GM19452 (cell line): Measurements from ENCODE around the gene SLFNL1.

Source experiments
- ATAC-seq: cut with Tn5 transposase; IDR thresholded peaks from one replicate; pipeline ENCODE4 v1.9.1; 2021; ENCODE audit not compliant: unreplicated experiment

Gene SLFNL1

GRCh38 chr1:41020654-41021053, 871 bp downstream of the SLFNL1 start:
- no peak for ATAC-seq

GRCh38 chr1:41020109-41020576, 1.4 kb downstream of the SLFNL1 start:
- no peak for ATAC-seq

- ATAC-seq = no peak
Observed at GRCh38 chr1:41019353-41019745, 2.2 kb downstream of the SLFNL1 start.

- ATAC-seq = no peak
Observed at GRCh38 chr1:41018018-41018410, 3.5 kb downstream of the SLFNL1 start.

GRCh38 chr1:41017141-41018017, 4.1 kb downstream of the SLFNL1 start:
- no peak for ATAC-seq

- ATAC-seq = no peak
Observed at GRCh38 chr1:41015897-41016470, 5.5 kb downstream of the SLFNL1 start.

- no peak for ATAC-seq
Observed at GRCh38 chr1:41015281-41015896, 6.1 kb downstream of the SLFNL1 start.

GRCh38 chr1:41014871-41015270, 6.7 kb downstream of the SLFNL1 start:
- no peak for ATAC-seq

GRCh38 chr1:41013796-41014195, 7.7 kb downstream of the SLFNL1 start:
- ATAC-seq = no peak

GRCh38 chr1:41013024-41013423, 8.5 kb downstream of the SLFNL1 start:
- ATAC-seq = no peak

GRCh38 chr1:41010345-41010744, 11.2 kb downstream of the SLFNL1 start:
- ATAC-seq = no peak

- no peak for ATAC-seq
Observed at GRCh38 chr1:41009466-41009865, 12.1 kb downstream of the SLFNL1 start.

GRCh38 chr1:41006942-41007865, 14.3 kb downstream of the SLFNL1 start:
- ATAC-seq = no peak

GRCh38 chr1:41005876-41006275, 15.6 kb downstream of the SLFNL1 start:
- no peak for ATAC-seq

- ATAC-seq = peak; percentile 98
Observed at GRCh38 chr1:41003640-41004220, 17.8 kb downstream of the SLFNL1 start.

GRCh38 chr1:41003127-41003639, 18.3 kb downstream of the SLFNL1 start:
- ATAC-seq = no peak

- no peak for ATAC-seq
Observed at GRCh38 chr1:40998668-40999067, 22.9 kb downstream of the SLFNL1 start.

GRCh38 chr1:40997096-40997495, 24.4 kb downstream of the SLFNL1 start:
- ATAC-seq = no peak

GRCh38 chr1:40989066-40989465, 32.5 kb downstream of the SLFNL1 start:
- ATAC-seq = no peak

- no peak for ATAC-seq
Observed at GRCh38 chr1:40988280-40988679, 33.2 kb downstream of the SLFNL1 start.
